K562 (cell line): Measurements from ENCODE around the gene ENTPD8. TPM values are rescaled to one million over a fixed set of nuclear protein-coding genes. Genes with fewer than 3 reads are reported as not detected.
"Not testable (repeated sequence)": the region's sequence is repeated elsewhere in the genome, so short reads cannot be mapped to it uniquely, and the experiment has no call there.

Experiments
- ATAC-seq: fragments of 200-7000 bp; cut with Tn5 transposase; 3 replicates; pipeline ENCODE4 v1.9.1; 2020; ENCODE audit warnings: moderate library complexity
- BruUV-seq: library from RNA; stranded (reverse); fragments of 400-500 nt; replicated peaks from 2 replicates; lab custom pipeline; 2021; lab: Mats Ljungman, UMichigan
- CTCF ChIA-PET: fragments of 300-600 bp; formaldehyde crosslinking; extraction: SDS; loops from one replicate; lab custom pipeline; 2021; ENCODE audit warnings: low intra/inter-chr PET ratio; lab: Yijun Ruan, JAX
- POLR2A ChIA-PET: fragments of 300-600, 350-650 bp; sonication (Branson Sonifier 250); formaldehyde crosslinking; extraction: SDS; loops from one replicate; lab custom pipeline; 2021; ENCODE audit warnings: antibody characterized with exemption, inconsistent platforms; lab: Yijun Ruan, JAX
- DNase-seq, 4 experiments: peaks; one replicate each; pipeline versions ENCODE4 v3.0.0 to v3.0.0-alpha.2; 2011 to 2018; ENCODE audit warnings: low spot score in 3 of 4, mixed read lengths in 3 of 4; ENCODE audit errors: extremely low read depth in 1 of 4
- FAIRE-seq: peaks from 2 replicates; lab custom pipeline; 2011; peaks lifted over from hg19 to GRCh38; lab: Jason Lieb, UNC
- H2AFZ ChIP-seq: 2 replicates; pipeline ENCODE4 v1.6.0; 2011; ENCODE audit warnings: low read depth, low read length, control low read depth, inconsistent platforms
- H3K27ac ChIP-seq: fragments of 200-600 bp; 3 replicates; pipeline ENCODE4 v1.8.0; 2011; ENCODE audit warnings: low read depth, mild to moderate bottlenecking, control low read depth, inconsistent platforms, low read length, moderate library complexity, mixed read lengths; ENCODE audit errors: extremely low read depth
- H3K27me3 ChIP-seq, 2 experiments: fragments of 300-600 bp in 1 of 2; 2 replicates in 1 of 2; 3 replicates in 1 of 2; pipeline versions ENCODE4 v1.6.0 to v1.8.0; 2011; ENCODE audit warnings: inconsistent platforms in 2 of 2, low read length in 2 of 2, mild to moderate bottlenecking in 1 of 2, mixed read lengths in 1 of 2, moderate library complexity in 1 of 2; ENCODE audit not compliant: control insufficient read depth in 2 of 2, insufficient read depth in 2 of 2
- H3K36me3 ChIP-seq: fragments of 300-600 bp; 3 replicates; pipeline ENCODE4 v1.8.0; 2011; ENCODE audit warnings: mild to moderate bottlenecking, low read length, inconsistent platforms; ENCODE audit not compliant: control insufficient read depth, insufficient read depth
- H3K4me1 ChIP-seq, 2 experiments: fragments of 200-600 bp in 1 of 2; replicated peaks in 1 of 2; 2 replicates in 1 of 2; 3 replicates in 1 of 2; pipeline versions ENCODE4 v1.5.1 to v1.8.0; 2011; ENCODE audit warnings: inconsistent platforms in 2 of 2, low read length in 2 of 2, mild to moderate bottlenecking in 1 of 2, mixed read lengths in 1 of 2, moderate library complexity in 1 of 2; ENCODE audit not compliant: control insufficient read depth in 2 of 2, insufficient read depth in 2 of 2
- H3K4me2 ChIP-seq: 2 replicates; pipeline ENCODE4 v1.6.1; 2011; ENCODE audit warnings: low read length, control low read depth, inconsistent platforms, mixed read lengths; ENCODE audit not compliant: insufficient read depth
- H3K4me3 ChIP-seq: fragments of 200-600 bp; sonication (generic), shearing (Covaris generic); 2 replicates; pipeline ENCODE4 v1.5.1; 2016; ENCODE audit warnings: control low read depth, inconsistent platforms
- H3K79me2 ChIP-seq: fragments of 200-600 bp; 3 replicates; pipeline ENCODE4 v1.8.0; 2011; ENCODE audit warnings: low read length, inconsistent platforms; ENCODE audit not compliant: control insufficient read depth, insufficient read depth
- H3K9ac ChIP-seq, 2 experiments: 2 replicates each; pipeline versions ENCODE4 v1.6.0 to v1.6.1; 2011; ENCODE audit warnings: low read depth in 2 of 2, low read length in 2 of 2, control low read depth in 1 of 2, inconsistent platforms in 1 of 2, mild to moderate bottlenecking in 1 of 2, mixed read lengths in 1 of 2; ENCODE audit not compliant: insufficient read depth in 1 of 2
- H3K9me1 ChIP-seq: one replicate; pipeline ENCODE4 v1.6.0; 2011; ENCODE audit warnings: inconsistent platforms, mild to moderate bottlenecking, low read length, moderate library complexity; ENCODE audit not compliant: control insufficient read depth, insufficient read depth
- H3K9me3 ChIP-seq: replicated peaks from 2 replicates; pipeline ENCODE4 v1.5.1; 2011; ENCODE audit warnings: low read depth, low read length, inconsistent platforms; ENCODE audit not compliant: control insufficient read depth, insufficient read depth
- H4K20me1 ChIP-seq: replicated peaks from 2 replicates; pipeline ENCODE4 v1.6.1; 2011; ENCODE audit warnings: low read length, inconsistent platforms, mixed read lengths; ENCODE audit not compliant: control insufficient read depth, insufficient read depth
- MXD1 ChIP-seq: fragments of 250-450 bp; sonication (Bioruptor Pico); IDR thresholded peaks from 2 replicates; pipeline ENCODE4 v1.8.0; 2021; ENCODE audit warnings: borderline replicate concordance, mild to moderate bottlenecking, moderate library complexity; ENCODE audit not compliant: poor library complexity, severe bottlenecking
- SREBF1 ChIP-seq: fragments of 150-350 bp; IDR thresholded peaks from 2 replicates; pipeline ENCODE4 v1.6.1; 2014; ENCODE audit warnings: antibody characterized with exemption, low read depth, low read length, borderline replicate concordance
- TAF9B ChIP-seq: fragments of 450-650 bp; IDR thresholded peaks from 2 replicates; pipeline ENCODE4 v1.6.1; 2018; ENCODE audit warnings: mild to moderate bottlenecking; ENCODE audit not compliant: partially characterized antibody
- ZNF347 ChIP-seq: fragments of 450-650 bp; formaldehyde crosslinking; IDR thresholded peaks from 2 replicates; pipeline ENCODE4 v1.4.0; 2020; ENCODE audit warnings: low read depth, mild to moderate bottlenecking, moderate library complexity
- WGBS: fragments of 100-300 bp; shearing (Covaris generic); methylation state at CpG from one replicate; pipeline ENCODE4 v1.1.6; 2016; ENCODE audit warnings: low coverage, mixed read lengths; ENCODE audit not compliant: insufficient coverage; ENCODE audit errors: missing lambda C conversion rate; 5-methylcytosine and 5-hydroxymethylcytosine counted together
- in situ Hi-C: fragments of 300-500 bp; cut with MboI; formaldehyde crosslinking; loops from 4 replicates; pipeline ENCODE4 v1.15.0; 2018; ENCODE audit warnings: inconsistent platforms, mixed read lengths
- intact Hi-C: fragments of 100-400 bp; cut with micrococcal nuclease; formaldehyde crosslinking; loops from 2 replicates; pipeline ENCODE4 v1.14.2; 2022
- polyA plus RNA-seq, 8 experiments: library from polyadenylated mRNA; depleted of rRNA in 4 of 8; stranded (reverse) in 5 of 8; unstranded in 3 of 8; fragments of >200 nt; fragmentation: Nextera tagmentation in 2 of 8; fragmentation: Illumina TruSeq in 1 of 8; extraction: Ambion mirVana in 2 of 8; extraction: Trizol in 1 of 8; gene quantifications; 2 replicates each; pipeline versions ENCODE4 v1.2.1 to v1.2.3, GENCODE V29; 2011 to 2014; ENCODE audit warnings: inconsistent platforms in 1 of 8, missing spikeins in 1 of 8
- total RNA-seq, 7 experiments: library from RNA; depleted of rRNA in 6 of 7; stranded (reverse); fragments of >200 nt in 6 of 7; fragmentation: Illumina TruSeq in 2 of 7; extraction: Trizol in 2 of 7; gene quantifications; 2 replicates each; pipeline versions ENCODE4 v1.2.1 to v1.2.3, GENCODE V29; 2011 to 2021; ENCODE audit warnings: low replicate concordance in 1 of 7

Gene ENTPD8
- total and polyA plus RNA-seq, 9 of the 15 experiments (the other 6 are each of a cell fraction or from before 2014, with no cell fraction given): 0.06 to 0.27 (median 0.19) TPM; not detected in 5

- TF ChIP-seq MXD1 (CRISPR knock-in tag) (no peak), TAF9B (no peak), SREBF1 (no peak), ZNF347 (CRISPR knock-in tag) (no peak)
Observed at GRCh38 chr9:137467161-137467581, 26.0 kb upstream of the ENTPD8 start (continued).

GRCh38 chr9:137466389-137467085 lies 25.4 kb upstream of the ENTPD8 start:
- FAIRE-seq, H3K36me3 ChIP-seq, H4K20me1 ChIP-seq, H3K4me2 ChIP-seq, H3K9ac ChIP-seq, DNase-seq, H3K27ac ChIP-seq, ATAC-seq, BruUV-seq, H2AFZ ChIP-seq, in situ Hi-C loops, CTCF ChIA-PET, H3K4me3 ChIP-seq, H3K9me1 ChIP-seq, intact Hi-C loops, H3K9me3 ChIP-seq, H3K79me2 ChIP-seq, H3K27me3 ChIP-seq: not testable (repeated sequence)
- WGBS: 39% methylated on average over 22 of the region's 35 CpGs
- peaks cover 5 to 53% of the 10 kb centered on the region in 2 experiments; a peak in 3 of 5 replicates for H3K4me1 ChIP-seq
- POLR2A ChIA-PET: interaction anchor here (0.6 kb wide), 1 partner anchor 13 kb away, joined by 3 read pairs; no protein-coding TSS in a partner anchor
